ENCODE data around the gene MRPL57. TPM values are rescaled to one million over a fixed set of nuclear protein-coding genes. Genes with fewer than 3 reads are reported as not detected.

Gene MRPL57
- total RNA-seq, 1 experiment from 2014 or later, result 26.3 TPM

DNA sequence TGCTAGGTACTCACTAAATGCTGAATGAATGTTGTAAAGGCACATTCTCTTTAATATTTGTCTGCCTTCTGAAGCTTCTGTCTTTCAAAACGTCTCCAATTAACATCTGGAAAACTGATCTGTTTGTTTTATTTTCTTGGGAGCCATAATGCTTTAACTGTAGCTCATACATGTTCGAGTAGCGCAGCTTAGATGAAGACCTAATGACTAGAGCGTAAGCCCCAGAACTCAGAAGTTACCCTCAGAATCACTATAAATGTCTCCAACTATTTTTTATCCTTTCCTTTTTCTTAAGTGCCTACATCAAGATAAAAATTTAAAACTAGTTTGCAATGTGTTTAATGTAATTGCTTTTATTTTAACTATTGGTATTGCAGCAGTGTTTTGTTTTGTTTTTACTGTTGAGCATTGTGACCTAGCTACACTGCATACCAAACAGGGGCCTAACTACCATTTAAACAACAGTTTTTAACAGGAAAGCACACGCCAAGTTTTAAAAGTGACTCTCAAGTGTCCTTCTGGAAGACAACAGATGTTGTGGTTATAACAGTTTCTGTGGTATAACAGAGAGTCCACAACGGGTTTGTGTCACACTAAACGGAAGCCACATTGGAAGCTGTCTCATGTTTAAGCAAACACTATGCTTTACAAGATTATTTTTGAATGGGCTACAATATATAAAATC, 42.0 kb downstream of the MRPL57 start:
- no peak overlapping the region for H3K4me2 ChIP-seq (ENCODE audit: low read length)
- DNase-seq (ENCODE audit: low read depth, low spot score) (no peak), ATAC-seq (no peak)
- RAD21 ChIA-PET (ENCODE audit: low non-redundant PET in 1 of 2, low total read pairs in 2 of 2, uncharacterized antibody in 2 of 2, unreplicated experiment in 2 of 2), result no interaction called here
- no peak overlapping the region for H3K9ac ChIP-seq (ENCODE audit: low read length)
- no peaks in the 10 kb centered on the region for H4K20me1 ChIP-seq (ENCODE audit: insufficient read depth)
- intact Hi-C loops (cut with micrococcal nuclease), result no loop called here
- no peaks in the 10 kb centered on the region for H3K9me2 ChIP-seq (ENCODE audit: insufficient read depth)
- TF ChIP-seq, protein P1, sequence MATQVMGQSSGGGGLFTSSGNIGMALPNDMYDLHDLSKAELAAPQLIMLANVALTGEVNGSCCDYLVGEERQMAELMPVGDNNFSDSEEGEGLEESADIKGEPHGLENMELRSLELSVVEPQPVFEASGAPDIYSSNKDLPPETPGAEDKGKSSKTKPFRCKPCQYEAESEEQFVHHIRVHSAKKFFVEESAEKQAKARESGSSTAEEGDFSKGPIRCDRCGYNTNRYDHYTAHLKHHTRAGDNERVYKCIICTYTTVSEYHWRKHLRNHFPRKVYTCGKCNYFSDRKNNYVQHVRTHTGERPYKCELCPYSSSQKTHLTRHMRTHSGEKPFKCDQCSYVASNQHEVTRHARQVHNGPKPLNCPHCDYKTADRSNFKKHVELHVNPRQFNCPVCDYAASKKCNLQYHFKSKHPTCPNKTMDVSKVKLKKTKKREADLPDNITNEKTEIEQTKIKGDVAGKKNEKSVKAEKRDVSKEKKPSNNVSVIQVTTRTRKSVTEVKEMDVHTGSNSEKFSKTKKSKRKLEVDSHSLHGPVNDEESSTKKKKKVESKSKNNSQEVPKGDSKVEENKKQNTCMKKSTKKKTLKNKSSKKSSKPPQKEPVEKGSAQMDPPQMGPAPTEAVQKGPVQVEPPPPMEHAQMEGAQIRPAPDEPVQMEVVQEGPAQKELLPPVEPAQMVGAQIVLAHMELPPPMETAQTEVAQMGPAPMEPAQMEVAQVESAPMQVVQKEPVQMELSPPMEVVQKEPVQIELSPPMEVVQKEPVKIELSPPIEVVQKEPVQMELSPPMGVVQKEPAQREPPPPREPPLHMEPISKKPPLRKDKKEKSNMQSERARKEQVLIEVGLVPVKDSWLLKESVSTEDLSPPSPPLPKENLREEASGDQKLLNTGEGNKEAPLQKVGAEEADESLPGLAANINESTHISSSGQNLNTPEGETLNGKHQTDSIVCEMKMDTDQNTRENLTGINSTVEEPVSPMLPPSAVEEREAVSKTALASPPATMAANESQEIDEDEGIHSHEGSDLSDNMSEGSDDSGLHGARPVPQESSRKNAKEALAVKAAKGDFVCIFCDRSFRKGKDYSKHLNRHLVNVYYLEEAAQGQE (IDR thresholded peaks at IDR 0.05; ENCODE audit: low read depth), result no peak
- TF ChIP-seq, protein P2, sequence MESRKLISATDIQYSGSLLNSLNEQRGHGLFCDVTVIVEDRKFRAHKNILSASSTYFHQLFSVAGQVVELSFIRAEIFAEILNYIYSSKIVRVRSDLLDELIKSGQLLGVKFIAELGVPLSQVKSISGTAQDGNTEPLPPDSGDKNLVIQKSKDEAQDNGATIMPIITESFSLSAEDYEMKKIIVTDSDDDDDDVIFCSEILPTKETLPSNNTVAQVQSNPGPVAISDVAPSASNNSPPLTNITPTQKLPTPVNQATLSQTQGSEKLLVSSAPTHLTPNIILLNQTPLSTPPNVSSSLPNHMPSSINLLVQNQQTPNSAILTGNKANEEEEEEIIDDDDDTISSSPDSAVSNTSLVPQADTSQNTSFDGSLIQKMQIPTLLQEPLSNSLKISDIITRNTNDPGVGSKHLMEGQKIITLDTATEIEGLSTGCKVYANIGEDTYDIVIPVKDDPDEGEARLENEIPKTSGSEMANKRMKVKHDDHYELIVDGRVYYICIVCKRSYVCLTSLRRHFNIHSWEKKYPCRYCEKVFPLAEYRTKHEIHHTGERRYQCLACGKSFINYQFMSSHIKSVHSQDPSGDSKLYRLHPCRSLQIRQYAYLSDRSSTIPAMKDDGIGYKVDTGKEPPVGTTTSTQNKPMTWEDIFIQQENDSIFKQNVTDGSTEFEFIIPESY (IDR thresholded peaks at IDR 0.05; ENCODE audit: extremely low read depth, insufficient replicate concordance, low read length), result no peak
- TF ChIP-seq POLR2A (IDR thresholded peaks at IDR 0.05; ENCODE audit: borderline replicate concordance, extremely low read depth, insufficient read depth, insufficient read length) (no peak), FOSL1 (IDR thresholded peaks at IDR 0.05; ENCODE audit: low read depth) (no peak), SIN3A (IDR thresholded peaks at IDR 0.05; ENCODE audit: low read depth) (no peak), EZH2 (IDR thresholded peaks at IDR 0.05) (no peak)
- TF ChIP-seq, protein P3, sequence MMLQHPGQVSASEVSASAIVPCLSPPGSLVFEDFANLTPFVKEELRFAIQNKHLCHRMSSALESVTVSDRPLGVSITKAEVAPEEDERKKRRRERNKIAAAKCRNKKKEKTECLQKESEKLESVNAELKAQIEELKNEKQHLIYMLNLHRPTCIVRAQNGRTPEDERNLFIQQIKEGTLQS (IDR thresholded peaks at IDR 0.05), result no peak
- CTCF ChIA-PET, result no interaction called here
- no peaks in the 10 kb centered on the region for H3K4me1 ChIP-seq (ENCODE audit: control insufficient read depth in 1 of 2, insufficient read depth in 2 of 2, low read length in 2 of 2)
- no peaks in the 10 kb centered on the region for H3K27me3 ChIP-seq (ENCODE audit: insufficient read depth, low read length)
- H3K27ac ChIP-seq (ENCODE audit: low read depth, low read length), result no peak overlapping the region
- no peak overlapping the region for H3K4me3 ChIP-seq (replicated peaks in 1 of 2; ENCODE audit: low read depth in 1 of 2, low read length in 2 of 2)
- H3K36me3 ChIP-seq (ENCODE audit: control insufficient read depth in 1 of 2, insufficient read depth in 2 of 2, low read length in 2 of 2), result no peaks in the 10 kb centered on the region
- peaks cover 7 to 16% of the 10 kb centered on the region in 2 experiments; a peak in 2 of 4 replicates for H3K9me3 ChIP-seq (ENCODE audit: control insufficient read depth in 1 of 2, insufficient read depth in 1 of 2, low read depth in 1 of 2, low read length in 2 of 2)
- BruUV-seq (replicated peaks), result no TSS peak
- H2AFZ ChIP-seq (ENCODE audit: low read depth, low read length, poor library complexity, severe bottlenecking), result no peak overlapping the region
- POLR2A ChIA-PET, result no interaction called here
- no peaks in the 10 kb centered on the region for H3K79me2 ChIP-seq (ENCODE audit: insufficient read depth, low read length)
